Epithelial cell of prostate (primary cell): ENCODE results near the gene TLR8.
"Not testable (repeated sequence)": the region's sequence is repeated elsewhere in the genome, so short reads cannot be mapped to it uniquely, and the experiment has no call there.

ENCODE experiments used
- DNase-seq: peaks from one replicate; pipeline ENCODE4 v3.0.0-alpha.2; 2011; ENCODE audit warnings: low read depth, low spot score
- H3K27ac ChIP-seq: fragments of 450-650 bp; 2 replicates; pipeline ENCODE4 v1.5.1; 2017; ENCODE audit warnings: mild to moderate bottlenecking

The TLR8 gene

DNA sequence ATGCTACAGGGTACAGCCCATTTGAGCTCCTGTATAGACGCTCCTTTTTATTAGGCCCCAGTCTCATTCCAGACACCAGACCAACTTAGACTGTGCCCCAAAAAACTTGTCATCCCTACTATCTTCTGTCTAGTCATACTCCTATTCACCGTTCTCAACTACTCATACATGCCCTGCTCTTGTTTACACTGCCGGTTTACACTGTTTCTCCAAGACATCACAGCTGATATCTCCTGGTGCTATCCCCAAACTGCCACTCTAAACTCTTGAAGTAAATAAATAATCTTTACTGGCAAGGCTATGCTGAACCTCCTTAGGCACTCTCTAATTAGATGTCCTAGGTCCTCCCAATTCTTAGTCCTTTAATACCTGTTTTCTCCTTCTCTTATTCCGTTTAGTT is 38.0 kb downstream of the TLR8 start:
- not testable (repeated sequence) for H3K27ac ChIP-seq, DNase-seq

GRCh38 chrX:12945494-12945893 is 39.1 kb downstream of the TLR8 start:
- DNase-seq, result no peak
- no peak overlapping the region for H3K27ac ChIP-seq

DNA sequence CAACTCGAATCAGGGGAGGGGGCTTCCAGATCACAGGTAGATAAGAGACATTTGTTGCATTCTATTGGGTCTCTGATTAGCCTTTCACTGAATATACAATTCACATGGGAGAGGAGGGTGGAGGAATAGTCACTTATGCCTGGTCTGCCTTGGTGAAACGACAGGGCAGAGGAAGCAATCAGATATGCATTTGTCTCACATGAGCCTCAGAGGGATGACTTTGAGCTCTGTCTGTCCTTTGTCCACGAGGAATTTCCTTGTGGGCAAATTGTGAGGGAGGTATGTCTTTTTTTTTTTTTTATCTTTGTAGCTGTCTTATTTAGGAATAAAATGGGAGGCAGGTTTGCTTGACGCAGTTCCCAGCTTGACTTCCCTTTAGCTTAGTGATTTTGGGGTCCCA is 40.0 kb downstream of the TLR8 start:
- H3K27ac ChIP-seq, result peak overlapping the region; percentile 80
- no peak for DNase-seq

DNA sequence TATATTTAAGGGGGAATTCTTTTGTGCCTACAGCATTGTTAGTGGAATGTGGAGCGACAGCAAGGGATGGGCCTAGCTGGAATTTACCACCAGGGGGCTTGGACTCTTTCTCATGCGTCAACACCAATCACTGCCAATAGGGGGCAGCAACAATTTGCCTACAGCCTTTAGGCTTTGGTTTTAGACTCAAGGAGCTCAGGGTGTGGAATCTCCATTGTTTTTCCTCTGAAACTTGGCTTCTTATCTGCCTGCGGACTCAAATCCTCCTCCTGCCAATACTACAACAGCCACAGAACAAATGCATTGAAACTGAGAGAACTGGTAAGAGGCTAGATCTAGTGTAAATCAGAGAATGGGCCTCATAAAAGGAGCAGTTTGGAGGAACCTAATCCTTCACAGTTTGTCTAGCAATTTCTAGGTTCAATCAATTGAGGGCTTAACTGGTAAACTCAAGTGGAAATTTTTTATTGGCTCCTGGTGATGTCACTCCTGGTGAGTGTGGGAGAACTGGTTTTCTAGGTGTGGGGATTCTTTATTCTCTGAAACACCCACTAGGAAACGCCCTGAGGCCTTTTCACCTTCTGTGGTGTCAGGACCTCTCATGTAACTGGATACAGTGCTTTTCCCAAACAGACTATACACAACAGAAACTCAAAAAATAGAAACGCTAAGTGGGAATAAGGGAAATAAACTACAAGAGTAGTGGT is 40.6 kb downstream of the TLR8 start:
- H3K27ac ChIP-seq, result peak overlapping the region; percentile 80
- DNase-seq, result peak; percentile 60

DNA sequence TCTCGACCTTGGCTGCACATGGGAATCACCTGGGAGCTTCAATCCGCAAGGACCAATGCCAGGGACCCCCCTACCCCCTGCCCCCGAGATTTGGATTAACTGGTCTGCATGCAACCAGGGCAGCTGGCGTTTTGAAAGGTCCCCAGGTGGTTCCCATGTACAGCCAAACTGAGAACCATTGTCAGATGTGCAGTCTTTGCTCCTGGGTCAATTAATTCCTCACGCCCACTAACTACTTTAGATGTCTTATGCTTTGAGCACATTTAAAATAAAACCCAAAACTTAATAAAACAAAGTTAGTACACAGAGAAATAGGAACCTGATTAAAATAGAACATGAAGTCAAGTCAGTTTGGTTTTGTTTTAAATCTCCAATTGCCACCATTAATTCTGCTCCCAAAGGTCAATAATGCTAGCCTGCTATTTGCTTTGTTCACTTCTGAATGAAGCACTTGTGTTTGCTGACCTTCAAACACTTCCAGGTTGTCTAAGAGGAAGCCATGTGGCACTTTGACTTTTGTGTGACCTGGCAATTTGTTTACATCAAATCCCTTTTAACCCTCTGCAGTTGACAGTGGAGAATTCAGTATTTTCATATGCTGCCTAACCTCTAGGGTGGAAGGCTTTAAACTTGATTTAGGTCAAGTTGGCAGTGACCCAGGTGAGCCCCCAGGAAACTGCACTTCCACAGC is 41.3 kb downstream of the TLR8 start:
- H3K27ac ChIP-seq, result peak overlapping the region; percentile 80
- DNase-seq, result no peak

- no peak for DNase-seq
- no peak overlapping the region for H3K27ac ChIP-seq
Measured at GRCh38 chrX:12948495-12948894, 42.1 kb downstream of the TLR8 start.

GRCh38 chrX:12949205-12949926 is 42.9 kb downstream of the TLR8 start:
- no peak for DNase-seq
- peak overlapping the region; percentile 40 for H3K27ac ChIP-seq

GRCh38 chrX:12949927-12950656 is 43.7 kb downstream of the TLR8 start:
- peak; percentile 83 for DNase-seq
- H3K27ac ChIP-seq, result peak overlapping the region; percentile 40

- no peak for DNase-seq
- peak overlapping the region; percentile 40 for H3K27ac ChIP-seq
Measured at GRCh38 chrX:12950851-12951594, 44.6 kb downstream of the TLR8 start.

DNA sequence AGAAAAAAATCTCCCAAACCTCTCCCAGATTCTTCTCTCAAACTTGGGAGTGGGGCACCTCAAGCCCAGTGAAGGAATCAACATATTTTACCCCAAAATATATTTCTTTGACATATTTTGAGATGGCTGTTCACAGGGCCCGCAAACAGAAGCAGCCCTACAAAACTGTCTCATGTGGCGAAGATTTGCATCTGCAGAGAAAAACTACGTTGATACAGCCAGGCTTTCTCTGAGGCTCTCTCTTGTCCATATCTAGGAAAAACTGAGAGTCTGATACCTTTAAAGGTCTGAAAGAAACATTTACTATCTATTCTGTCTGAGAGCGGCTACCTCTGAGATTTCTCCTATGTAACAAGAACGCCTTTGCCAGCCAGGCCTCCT is 45.2 kb downstream of the TLR8 start:
- DNase-seq, result no peak
- H3K27ac ChIP-seq, result no peak overlapping the region

- no peak overlapping the region for H3K27ac ChIP-seq
- no peak for DNase-seq
Measured at GRCh38 chrX:12953420-12953819, 47.0 kb downstream of the TLR8 start.

DNA sequence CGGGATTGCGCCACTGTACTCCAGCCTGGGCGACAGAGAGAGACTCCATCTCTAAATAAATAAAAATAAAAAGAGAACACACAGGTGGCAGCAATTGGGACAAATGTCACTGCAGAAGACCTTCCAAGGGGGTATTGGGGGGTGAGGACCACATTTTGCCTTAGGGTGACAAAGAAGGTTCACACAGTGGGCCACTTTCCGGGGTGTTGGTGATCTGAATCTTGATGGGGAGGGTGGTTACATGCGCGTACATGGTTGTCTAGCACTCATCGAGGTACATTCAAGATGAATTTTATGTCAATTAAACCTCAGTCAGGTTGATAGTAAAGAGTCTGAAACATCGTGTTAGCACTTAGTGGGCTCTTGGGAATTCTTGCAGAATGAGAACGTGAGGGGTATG is 48.0 kb downstream of the TLR8 start:
- H3K27ac ChIP-seq, result no peak overlapping the region
- no peak for DNase-seq

DNA sequence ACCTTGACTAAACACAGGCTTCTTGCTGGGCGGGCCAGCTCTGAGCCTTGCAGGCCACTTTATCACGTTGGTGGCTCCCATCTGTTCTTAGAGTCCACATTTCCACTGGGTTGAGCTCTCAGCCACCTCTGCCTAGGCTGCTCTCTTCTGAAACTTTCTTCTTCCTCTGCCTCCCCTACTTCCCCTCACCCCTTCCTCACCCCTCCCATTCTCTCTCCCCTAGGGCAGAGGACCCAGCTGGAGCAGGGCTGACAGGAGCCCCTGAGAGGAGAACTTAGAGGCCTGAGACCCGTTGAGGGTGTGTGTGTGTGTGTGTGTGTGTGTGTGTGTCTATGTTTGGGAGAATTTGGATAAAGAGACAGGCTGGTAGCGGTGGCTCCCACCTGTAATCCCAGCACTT is 48.6 kb downstream of the TLR8 start:
- DNase-seq, result no peak
- no peak overlapping the region for H3K27ac ChIP-seq

GRCh38 chrX:12955882-12956703 is 49.7 kb downstream of the TLR8 start:
- no peak for DNase-seq
- peak overlapping the region; percentile 95 for H3K27ac ChIP-seq

DNA sequence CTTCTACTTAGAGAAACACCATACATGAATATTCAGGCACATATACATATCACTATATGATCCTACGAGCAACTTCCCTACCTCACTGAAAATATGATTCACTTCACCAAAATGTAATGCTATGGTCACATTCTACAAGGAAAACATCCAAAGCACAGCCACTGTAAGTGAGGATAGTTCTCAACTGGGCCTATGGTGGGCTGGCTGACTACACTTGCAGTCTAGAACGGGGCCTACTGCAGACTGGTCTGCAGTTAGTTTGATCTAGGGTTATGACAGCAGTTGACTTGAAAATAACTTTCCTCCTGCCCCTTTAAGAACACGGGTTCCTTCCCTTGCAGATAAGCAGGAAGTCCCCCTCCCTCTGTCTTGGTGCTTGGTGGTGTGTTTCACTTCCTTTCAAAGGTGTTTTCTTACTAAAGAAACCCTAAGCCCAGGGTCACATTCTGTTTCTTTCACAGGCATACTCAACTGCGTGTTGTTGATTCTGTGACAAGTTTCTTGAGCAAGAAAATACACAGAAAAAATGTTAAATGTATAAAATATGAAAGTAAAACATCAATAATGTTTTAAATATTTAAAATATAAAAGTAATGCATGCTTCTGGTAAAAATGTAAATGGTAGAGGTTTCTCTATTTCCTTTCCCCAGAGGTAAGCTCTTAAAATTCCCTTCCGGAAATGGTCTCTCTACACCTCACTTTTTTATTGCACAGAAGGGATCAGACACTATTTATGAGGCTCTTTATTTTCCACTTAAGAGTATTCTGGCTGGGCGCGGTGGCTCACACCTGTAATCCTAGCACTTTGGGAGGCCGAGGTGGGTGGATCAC is 50.5 kb downstream of the TLR8 start:
- DNase-seq, result no peak
- H3K27ac ChIP-seq, result peak overlapping the region; percentile 95

- no peak for DNase-seq
- H3K27ac ChIP-seq, result no peak overlapping the region
Measured at GRCh38 chrX:12958059-12958458, 51.6 kb downstream of the TLR8 start.

DNA sequence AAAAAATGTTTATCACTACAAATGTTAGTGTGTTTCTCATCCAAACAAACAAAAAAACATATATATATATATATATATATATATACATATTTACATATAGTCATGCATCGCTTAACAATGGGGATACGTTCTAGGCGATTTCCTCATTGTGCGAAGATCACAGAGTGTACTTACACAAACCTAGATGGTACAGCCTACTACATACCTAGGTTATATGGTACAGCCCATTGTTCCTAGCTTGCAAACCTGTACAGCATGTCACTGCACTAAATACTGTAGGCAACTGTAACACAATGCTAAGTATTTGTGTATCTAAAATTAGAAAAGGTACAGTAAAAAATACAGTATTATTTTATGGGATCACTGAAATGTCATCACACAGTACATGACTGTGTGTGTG is 52.0 kb downstream of the TLR8 start:
- H3K27ac ChIP-seq, result no peak overlapping the region
- DNase-seq, result no peak

DNA sequence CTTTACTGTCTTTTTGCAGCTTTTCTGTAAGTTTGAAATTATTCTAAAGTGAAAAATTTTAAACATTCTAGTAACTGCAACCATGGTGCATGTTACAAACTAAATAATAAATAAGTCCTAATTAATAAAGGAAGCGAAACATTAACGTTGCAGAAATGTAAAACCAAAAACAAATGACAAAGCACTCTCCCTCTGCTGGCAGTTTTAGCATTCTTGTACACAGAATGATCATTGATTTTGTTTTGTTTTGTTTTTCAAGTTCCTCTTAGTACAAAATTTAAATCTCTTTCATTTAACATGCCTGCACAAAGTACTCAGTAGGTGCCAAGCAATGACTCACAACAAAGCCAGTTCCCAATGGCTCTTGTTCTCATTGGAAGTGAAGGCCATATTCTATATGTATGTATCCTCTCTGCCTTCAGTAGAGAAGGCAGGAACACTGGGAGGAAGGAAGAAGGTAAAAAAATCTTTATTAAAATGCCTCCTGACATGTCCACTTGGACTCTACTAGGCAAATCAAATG is 54.8 kb downstream of the TLR8 start:
- DNase-seq, result no peak
- peak overlapping the region; percentile 38 for H3K27ac ChIP-seq
